HG02938 (cell line): ENCODE results near the gene GNAS-AS1.
"Not testable (repeated sequence)": the region's sequence is repeated elsewhere in the genome, so short reads cannot be mapped to it uniquely, and the experiment has no call there.

Experiments
- ATAC-seq: cut with Tn5 transposase; IDR thresholded peaks from one replicate; pipeline ENCODE4 v1.9.1; 2021; ENCODE audit warnings: mild to moderate bottlenecking, moderate library complexity; ENCODE audit not compliant: unreplicated experiment

GNAS-AS1 gene

GRCh38 chr20:58837717-58838116 lies 13.0 kb downstream of the GNAS-AS1 start:
- ATAC-seq, result no peak

- ATAC-seq, result no peak
Measured at GRCh38 chr20:58836616-58837204, 14.0 kb downstream of the GNAS-AS1 start.

- ATAC-seq, result no peak
Measured at GRCh38 chr20:58835231-58835630, 15.5 kb downstream of the GNAS-AS1 start.

GRCh38 chr20:58833921-58834320 lies 16.8 kb downstream of the GNAS-AS1 start:
- no peak for ATAC-seq

- no peak for ATAC-seq
Measured at GRCh38 chr20:58832457-58832856, 18.2 kb downstream of the GNAS-AS1 start.

GRCh38 chr20:58829531-58829941 lies 21.2 kb downstream of the GNAS-AS1 start:
- no peak for ATAC-seq

GRCh38 chr20:58828804-58829203 lies 21.9 kb downstream of the GNAS-AS1 start:
- not testable (repeated sequence) for ATAC-seq

GRCh38 chr20:58828136-58828535 lies 22.6 kb downstream of the GNAS-AS1 start:
- ATAC-seq, result no peak

- no peak for ATAC-seq
Measured at GRCh38 chr20:58826271-58826670, 24.4 kb downstream of the GNAS-AS1 start.

GRCh38 chr20:58825450-58825849 lies 25.3 kb downstream of the GNAS-AS1 start:
- no peak for ATAC-seq

- no peak for ATAC-seq
Measured at GRCh38 chr20:58824843-58825242, 25.9 kb downstream of the GNAS-AS1 start.

GRCh38 chr20:58822748-58823730 lies 27.7 kb downstream of the GNAS-AS1 start:
- ATAC-seq, result no peak

- no peak for ATAC-seq
Measured at GRCh38 chr20:58822149-58822548, 28.6 kb downstream of the GNAS-AS1 start.

GRCh38 chr20:58820515-58820914 lies 30.2 kb downstream of the GNAS-AS1 start:
- ATAC-seq, result not testable (repeated sequence)

GRCh38 chr20:58819921-58820320 lies 30.8 kb downstream of the GNAS-AS1 start:
- no peak for ATAC-seq

GRCh38 chr20:58818586-58819285 lies 32.0 kb downstream of the GNAS-AS1 start:
- ATAC-seq, result no peak

- no peak for ATAC-seq
Measured at GRCh38 chr20:58817748-58818147, 33.0 kb downstream of the GNAS-AS1 start.

GRCh38 chr20:58816957-58817651 lies 33.6 kb downstream of the GNAS-AS1 start:
- no peak for ATAC-seq

GRCh38 chr20:58816051-58816450 lies 34.7 kb downstream of the GNAS-AS1 start:
- no peak for ATAC-seq

- no peak for ATAC-seq
Measured at GRCh38 chr20:58815448-58815847, 35.3 kb downstream of the GNAS-AS1 start.

GRCh38 chr20:58813369-58813768 lies 37.3 kb downstream of the GNAS-AS1 start:
- no peak for ATAC-seq
